Hindlimb muscle (tissue), 1 donor: ENCODE data around the gene MRFAP1. TPM values are rescaled to one million over a fixed set of nuclear protein-coding genes. Genes with fewer than 3 reads are reported as not detected.

Experiments
- polyA plus RNA-seq: library from polyadenylated mRNA; unstranded; fragments of 120-200 nt; gene quantifications from one replicate; pipeline ENCODE4 v1.2.1, GENCODE V29; 2013; ENCODE audit not compliant: insufficient read length

MRFAP1 gene
- polyA plus RNA-seq, 1 donor: 227 TPM

Other genes starting within 250 kb of the MRFAP1 start
- 0.45 TPM for gene PPP2R2C, start 168.1 kb upstream of the MRFAP1 start, polyA plus RNA-seq
- 8.9 TPM for gene MAN2B2, start 65.5 kb upstream of the MRFAP1 start, polyA plus RNA-seq
- gene S100P, start 53.2 kb downstream of the MRFAP1 start, polyA plus RNA-seq: 1.8 TPM
- 49.7 TPM for gene MRFAP1L1, start 69.2 kb downstream of the MRFAP1 start, polyA plus RNA-seq
- gene BLOC1S4, start 75.5 kb downstream of the MRFAP1 start, polyA plus RNA-seq: 8.5 TPM
- gene KIAA0232, start 142.0 kb downstream of the MRFAP1 start, polyA plus RNA-seq: 17.2 TPM